Right atrium auricular region (tissue), 2 donors: ENCODE results near the gene RSF1. TPM values are rescaled to one million over a fixed set of nuclear protein-coding genes. Genes with fewer than 3 reads are reported as not detected.

Experiments
- DNase-seq: peaks from one replicate; pipeline ENCODE4 v3.0.0-alpha.2; 2019; ENCODE audit warnings: low spot score
- H3K27ac ChIP-seq, 2 donors: fragments of 200-600 bp; sonication (generic); 1 replicate in 1 of 2; 2 replicates in 1 of 2; pipeline ENCODE4 v1.5.1; 2016 to 2019
- H3K27me3 ChIP-seq, 2 donors: fragments of 200-600 bp; sonication (generic); one replicate each; pipeline versions ENCODE4 v1.5.1 to v1.6.0; 2017 to 2019
- H3K36me3 ChIP-seq: fragments of 200-600 bp; sonication (generic); one replicate; pipeline ENCODE4 v1.5.1; 2016
- H3K4me1 ChIP-seq, 2 donors: fragments of 200-600 bp; sonication (generic); one replicate each; pipeline versions ENCODE4 v1.5.1 to v1.6.0; 2017 to 2019
- H3K4me3 ChIP-seq, 2 donors: fragments of 200-600 bp; sonication (generic); 1 replicate in 1 of 2; 2 replicates in 1 of 2; pipeline ENCODE4 v1.5.1; 2017 to 2019; ENCODE audit warnings: mild to moderate bottlenecking in 1 of 2, moderate library complexity in 1 of 2
- H3K9me3 ChIP-seq, 2 donors: fragments of 200-600 bp; sonication (generic); one replicate each; pipeline ENCODE4 v1.5.1; 2019
- CTCF ChIP-seq, 2 donors: fragments of 200-600 bp; sonication (generic); IDR thresholded peaks; one replicate each; pipeline ENCODE4 v1.5.1; 2019; ENCODE audit warnings: antibody characterized with exemption in 2 of 2
- total RNA-seq, 2 donors: library from RNA; depleted of rRNA; stranded (reverse); fragments of >200 nt; gene quantifications; one replicate each; pipeline ENCODE4 v1.1.0, GENCODE V29; 2016

RSF1 gene
- total RNA-seq, 2 donors from 2014 or later = 37.8 to 49.9 TPM

DNA sequence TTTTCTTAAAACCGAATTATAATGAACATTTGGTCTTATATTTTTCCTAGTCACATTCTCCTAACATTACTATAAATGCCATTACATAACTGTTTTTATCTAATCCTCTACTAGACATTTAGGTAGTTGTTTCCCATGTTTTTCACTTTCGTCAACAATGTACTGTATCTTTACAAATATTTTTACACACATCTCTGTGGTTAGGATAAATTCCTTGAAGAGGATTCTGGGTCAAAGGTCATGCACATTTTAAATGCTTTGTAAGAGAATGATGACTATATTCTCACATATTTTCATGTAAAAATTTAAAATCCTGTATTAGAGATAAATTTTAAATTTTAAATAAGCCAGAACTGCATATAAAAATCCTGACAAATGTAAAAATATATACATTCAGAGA lies 121.6 kb downstream of the RSF1 start:
- H3K27me3 ChIP-seq = no peaks in the 10 kb centered on the region
- H3K4me3 ChIP-seq = no peak overlapping the region
- TF ChIP-seq CTCF (IDR thresholded peaks at IDR 0.05) = no peak
- no peak overlapping the region for H3K27ac ChIP-seq
- peaks cover 21% of the 10 kb centered on the region for H3K36me3 ChIP-seq
- no peaks in the 10 kb centered on the region for H3K9me3 ChIP-seq
- no peak for DNase-seq
- peaks cover 0 to 4% of the 10 kb centered on the region in 2 donors for H3K4me1 ChIP-seq

GRCh38 chr11:77697865-77698264 lies 122.7 kb downstream of the RSF1 start:
- peaks cover 0 to 3% of the 10 kb centered on the region in 2 donors for H3K4me1 ChIP-seq
- H3K27me3 ChIP-seq = no peaks in the 10 kb centered on the region
- no peak for DNase-seq
- TF ChIP-seq CTCF (IDR thresholded peaks at IDR 0.05) = no peak
- H3K9me3 ChIP-seq = no peaks in the 10 kb centered on the region
- H3K4me3 ChIP-seq = no peak overlapping the region
- no peak overlapping the region for H3K27ac ChIP-seq
- peaks cover 28% of the 10 kb centered on the region for H3K36me3 ChIP-seq

GRCh38 chr11:77695417-77695816 lies 125.1 kb downstream of the RSF1 start:
- peak overlapping the region in 1 of 2 donors; percentile 19 for H3K27ac ChIP-seq

GRCh38 chr11:77690649-77691048 lies 129.9 kb downstream of the RSF1 start:
- H3K4me3 ChIP-seq = no peak overlapping the region
- H3K36me3 ChIP-seq = peaks cover 34% of the 10 kb centered on the region
- H3K4me1 ChIP-seq = no peaks in the 10 kb centered on the region
- DNase-seq = no peak
- H3K9me3 ChIP-seq = no peaks in the 10 kb centered on the region
- no peak overlapping the region for H3K27ac ChIP-seq
- no peaks in the 10 kb centered on the region for H3K27me3 ChIP-seq
- no peak for TF ChIP-seq CTCF (IDR thresholded peaks at IDR 0.05)

More at GRCh38 chr11:77695417-77695816, 125.1 kb downstream of the RSF1 start:
- Histone ChIP-seq H3K9me3 (no peaks in the 10 kb centered on the region), H3K4me1 (peaks cover 0 to 3% of the 10 kb centered on the region in 2 donors), H3K4me3 (no peak overlapping the region), H3K36me3 (peaks cover 47% of the 10 kb centered on the region), H3K27me3 (no peaks in the 10 kb centered on the region)
- no peak for DNase-seq
- no peak for TF ChIP-seq CTCF (IDR thresholded peaks at IDR 0.05)

- Histone ChIP-seq H3K4me3 (no peak overlapping the region), H3K36me3 (peaks cover 33% of the 10 kb centered on the region), H3K27me3 (no peaks in the 10 kb centered on the region), H3K27ac (no peak overlapping the region), H3K9me3 (no peaks in the 10 kb centered on the region), H3K4me1 (no peaks in the 10 kb centered on the region)
- TF ChIP-seq CTCF (IDR thresholded peaks at IDR 0.05) = no peak
- no peak for DNase-seq
These were observed 133.4 kb downstream of the RSF1 start for GRCh38 chr11:77687088-77687487.

DNA sequence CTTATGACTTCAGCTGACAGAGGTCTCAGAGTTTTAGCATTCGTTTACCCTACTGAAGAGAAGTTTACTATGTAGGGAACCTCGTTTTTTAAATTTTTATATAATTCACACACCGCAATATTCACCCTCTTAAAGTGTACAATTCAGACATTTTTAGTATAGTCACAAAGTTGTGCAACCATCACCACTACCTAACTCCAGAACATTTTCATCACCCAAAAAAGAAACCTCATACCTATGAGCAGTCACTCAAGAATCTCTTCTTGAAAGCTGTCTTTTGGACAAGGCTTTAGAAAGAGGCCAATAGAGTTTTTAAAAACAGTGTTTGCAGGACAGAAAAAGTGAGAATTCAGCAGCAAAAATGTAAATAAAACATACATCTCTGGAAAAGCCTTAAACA lies 143.4 kb downstream of the RSF1 start:
- Histone ChIP-seq H3K36me3 (peaks cover 66% of the 10 kb centered on the region), H3K9me3 (no peaks in the 10 kb centered on the region), H3K27ac (no peak overlapping the region), H3K27me3 (no peaks in the 10 kb centered on the region), H3K4me1 (no peaks in the 10 kb centered on the region), H3K4me3 (no peak overlapping the region)
- DNase-seq = no peak
- TF ChIP-seq CTCF (IDR thresholded peaks at IDR 0.05) = no peak
